Type B pancreatic cell (in vitro differentiated cells): Measurements from ENCODE around the gene ACYP1. TPM values are rescaled to one million over a fixed set of nuclear protein-coding genes. Genes with fewer than 3 reads are reported as not detected.

Source experiments
- DNase-seq: peaks from one replicate; pipeline ENCODE4 v3.0.0; 2021; ENCODE audit warnings: mixed read lengths; ENCODE audit not compliant: unreplicated experiment; ENCODE audit errors: extremely low spot score
- H3K27ac Mint-ChIP-seq: 2 replicates; pipeline ENCODE4 v1.8.0; 2021; ENCODE audit warnings: mild to moderate bottlenecking, mixed read lengths
- H3K27me3 Mint-ChIP-seq: 2 replicates; pipeline ENCODE4 v1.8.0; 2021; ENCODE audit warnings: mixed read lengths
- H3K36me3 Mint-ChIP-seq: 2 replicates; pipeline ENCODE4 v1.8.0; 2021; ENCODE audit warnings: mixed read lengths
- H3K4me1 Mint-ChIP-seq: one replicate; pipeline ENCODE4 v1.8.0; 2021; ENCODE audit warnings: mixed read lengths; ENCODE audit not compliant: unreplicated experiment
- H3K4me3 Mint-ChIP-seq: 2 replicates; pipeline ENCODE4 v1.8.0; 2021; ENCODE audit warnings: mild to moderate bottlenecking, mixed read lengths
- H3K9me3 Mint-ChIP-seq: 2 replicates; pipeline ENCODE4 v1.8.0; 2021; ENCODE audit warnings: mixed read lengths
- total RNA-seq: library from RNA; stranded (reverse); gene quantifications from 2 replicates; pipeline ENCODE4 v1.2.1, GENCODE V29; 2021; ENCODE audit warnings: low replicate concordance
- TF ChIP-seq, protein P1 (sequence below): fragments of 200-600 bp; sonication (generic); conservative IDR thresholded peaks from 2 replicates; pipeline ENCODE4 v1.5.0; 2021; ENCODE audit warnings: antibody characterized with exemption, mild to moderate bottlenecking

The ACYP1 gene
- total RNA-seq, 1 donor from 2014 or later: 20.7 TPM

- Mint-ChIP-seq H3K27ac (peak overlapping the region; percentile 93), H3K4me1 (peaks cover 13% of the 10 kb centered on the region)
Observed at GRCh38 chr14:75051556-75051899, 12.3 kb downstream of the ACYP1 start.

DNA sequence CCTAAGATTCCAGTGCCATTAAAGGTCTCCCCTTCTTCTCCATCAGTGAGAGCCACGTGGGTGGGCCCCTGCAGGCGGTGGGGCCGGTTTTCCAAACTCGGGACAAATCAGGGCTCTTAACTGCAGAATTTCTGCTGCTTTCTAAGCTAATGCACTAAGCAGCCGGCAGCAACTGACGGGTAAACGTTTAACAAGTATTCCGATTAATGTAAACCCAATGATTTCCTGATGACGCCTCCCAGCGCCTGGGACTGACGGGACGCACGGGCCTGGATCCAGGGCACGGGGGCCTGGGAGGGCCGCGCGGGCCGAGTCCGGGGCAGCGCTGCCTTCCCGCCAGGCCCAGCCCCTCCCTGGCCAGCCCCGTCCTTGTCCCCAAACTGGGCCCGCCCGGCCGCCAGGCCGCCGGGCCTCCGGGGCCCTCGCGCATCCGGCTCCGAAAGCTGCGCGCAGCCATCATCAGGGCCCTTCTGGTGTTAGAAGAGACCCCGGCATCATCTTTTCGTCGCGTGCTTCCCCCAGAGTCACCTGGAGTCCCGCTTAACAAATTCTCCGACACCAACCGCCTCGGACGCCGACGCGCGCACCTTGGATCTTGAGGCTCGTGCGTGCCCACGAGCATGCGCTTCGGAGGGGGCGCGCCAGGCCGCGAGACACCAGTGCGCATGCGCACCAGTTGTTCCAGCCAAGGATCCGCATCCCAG, 12.8 kb downstream of the ACYP1 start, which contains the start of gene MLH3:
MLH3 (minus strand) TSS at position 616 of the 704 bp plus-strand sequence. CDS start 1,812 bp downstream, outside the sequence.
- H3K27me3 Mint-ChIP-seq: peaks cover 3% of the 10 kb centered on the region
- peak within 1 kb of the TSS; percentile 95 for H3K4me3 Mint-ChIP-seq
- TF ChIP-seq, protein P1, sequence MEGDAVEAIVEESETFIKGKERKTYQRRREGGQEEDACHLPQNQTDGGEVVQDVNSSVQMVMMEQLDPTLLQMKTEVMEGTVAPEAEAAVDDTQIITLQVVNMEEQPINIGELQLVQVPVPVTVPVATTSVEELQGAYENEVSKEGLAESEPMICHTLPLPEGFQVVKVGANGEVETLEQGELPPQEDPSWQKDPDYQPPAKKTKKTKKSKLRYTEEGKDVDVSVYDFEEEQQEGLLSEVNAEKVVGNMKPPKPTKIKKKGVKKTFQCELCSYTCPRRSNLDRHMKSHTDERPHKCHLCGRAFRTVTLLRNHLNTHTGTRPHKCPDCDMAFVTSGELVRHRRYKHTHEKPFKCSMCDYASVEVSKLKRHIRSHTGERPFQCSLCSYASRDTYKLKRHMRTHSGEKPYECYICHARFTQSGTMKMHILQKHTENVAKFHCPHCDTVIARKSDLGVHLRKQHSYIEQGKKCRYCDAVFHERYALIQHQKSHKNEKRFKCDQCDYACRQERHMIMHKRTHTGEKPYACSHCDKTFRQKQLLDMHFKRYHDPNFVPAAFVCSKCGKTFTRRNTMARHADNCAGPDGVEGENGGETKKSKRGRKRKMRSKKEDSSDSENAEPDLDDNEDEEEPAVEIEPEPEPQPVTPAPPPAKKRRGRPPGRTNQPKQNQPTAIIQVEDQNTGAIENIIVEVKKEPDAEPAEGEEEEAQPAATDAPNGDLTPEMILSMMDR: no peak
- peaks cover 17% of the 10 kb centered on the region for H3K4me1 Mint-ChIP-seq
- no peaks in the 10 kb centered on the region for H3K9me3 Mint-ChIP-seq
- peak within 1 kb of the TSS; percentile 93 for H3K27ac Mint-ChIP-seq
- H3K36me3 Mint-ChIP-seq: peaks cover 44% of the 10 kb centered on the region
- peak; percentile 88 for DNase-seq

More at GRCh38 chr14:75051556-75051899, 12.3 kb downstream of the ACYP1 start:
- peaks cover 3% of the 10 kb centered on the region for H3K27me3 Mint-ChIP-seq
- DNase-seq: no peak
- H3K4me3 Mint-ChIP-seq: peak overlapping the region; percentile 95
- TF ChIP-seq, protein P1: no peak
- H3K9me3 Mint-ChIP-seq: no peaks in the 10 kb centered on the region
- peaks cover 43% of the 10 kb centered on the region for H3K36me3 Mint-ChIP-seq

- Mint-ChIP-seq H3K27me3 (peaks cover 3% of the 10 kb centered on the region), H3K4me1 (peaks cover 18% of the 10 kb centered on the region), H3K4me3 (peak overlapping the region; percentile 86)
Observed at GRCh38 chr14:75049731-75050201, 14.1 kb downstream of the ACYP1 start.

GRCh38 chr14:75049136-75049535, 14.7 kb downstream of the ACYP1 start:
- Mint-ChIP-seq H3K9me3 (no peaks in the 10 kb centered on the region), H3K27me3 (peaks cover 3% of the 10 kb centered on the region), H3K36me3 (peaks cover 43% of the 10 kb centered on the region), H3K4me3 (no peak overlapping the region), H3K27ac (no peak overlapping the region), H3K4me1 (peaks cover 23% of the 10 kb centered on the region)
- DNase-seq: no peak
- TF ChIP-seq, protein P1: no peak

More at GRCh38 chr14:75049731-75050201, 14.1 kb downstream of the ACYP1 start:
- DNase-seq: no peak
- Mint-ChIP-seq H3K9me3 (no peaks in the 10 kb centered on the region), H3K36me3 (peaks cover 39% of the 10 kb centered on the region), H3K27ac (no peak overlapping the region)
- TF ChIP-seq, protein P1: no peak

DNA sequence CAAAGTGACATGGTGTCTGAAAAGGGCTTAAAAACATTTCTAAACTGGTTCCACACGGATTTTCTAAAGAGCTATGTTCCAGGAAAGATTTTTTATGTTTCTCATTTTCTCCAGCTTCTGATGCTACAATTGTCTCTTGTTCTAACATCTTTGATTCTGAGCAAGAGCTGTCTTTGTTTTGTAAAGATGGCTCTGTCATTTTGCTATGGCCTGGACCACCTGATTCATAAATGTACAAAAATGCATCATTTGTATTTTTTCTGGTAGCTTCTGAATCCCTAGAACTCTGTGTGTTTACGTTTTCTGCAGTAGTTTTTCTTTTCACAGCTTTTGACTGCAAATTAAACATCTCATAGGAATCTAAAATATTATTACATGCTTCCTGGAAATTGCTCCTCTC, 15.7 kb downstream of the ACYP1 start:
- Mint-ChIP-seq H3K9me3 (no peaks in the 10 kb centered on the region), H3K27me3 (peaks cover 3% of the 10 kb centered on the region), H3K4me3 (no peak overlapping the region), H3K4me1 (peaks cover 18% of the 10 kb centered on the region), H3K36me3 (peaks cover 40% of the 10 kb centered on the region), H3K27ac (no peak overlapping the region)
- TF ChIP-seq, protein P1: no peak
- DNase-seq: no peak
